ENCODE measurements around the gene DHX34.

DNA sequence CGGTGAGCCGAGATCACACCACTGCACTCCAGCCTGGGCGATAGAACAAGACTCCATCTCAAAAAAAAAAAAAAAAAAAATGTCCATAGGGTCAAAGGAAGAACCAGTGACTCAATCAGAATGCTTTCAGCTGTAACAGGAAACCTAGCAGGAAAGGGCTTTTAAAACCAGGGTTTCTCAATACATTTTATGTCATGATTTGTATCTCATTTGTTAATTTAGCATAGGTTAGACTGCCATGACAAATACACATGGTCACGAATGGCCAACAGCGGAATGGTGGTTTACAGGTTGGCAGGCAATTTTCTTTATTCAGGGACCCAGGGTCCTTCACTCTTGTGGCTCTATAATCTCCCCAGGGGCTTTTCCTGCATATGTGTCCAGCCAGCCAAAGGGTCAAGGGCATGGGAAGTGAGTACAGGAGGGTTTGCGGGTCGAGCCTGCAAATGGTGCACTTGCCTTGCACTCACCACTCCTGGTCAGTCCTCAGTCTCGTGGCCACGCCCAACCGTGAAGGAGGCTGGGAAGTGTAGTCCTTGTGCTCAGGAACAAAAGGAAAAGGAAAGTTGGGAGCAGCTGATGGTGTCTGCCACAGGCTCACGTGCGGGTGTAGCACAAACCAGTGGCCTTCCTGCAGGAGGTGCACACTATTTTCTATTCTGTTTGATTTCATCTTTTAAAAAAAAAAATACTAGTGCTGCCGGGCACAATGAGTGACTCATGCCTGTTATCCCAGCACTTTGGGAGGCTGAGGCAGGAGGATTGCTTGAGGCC, 14.8 kb downstream of the DHX34 start:
- TF ChIP-seq, protein P1, sequence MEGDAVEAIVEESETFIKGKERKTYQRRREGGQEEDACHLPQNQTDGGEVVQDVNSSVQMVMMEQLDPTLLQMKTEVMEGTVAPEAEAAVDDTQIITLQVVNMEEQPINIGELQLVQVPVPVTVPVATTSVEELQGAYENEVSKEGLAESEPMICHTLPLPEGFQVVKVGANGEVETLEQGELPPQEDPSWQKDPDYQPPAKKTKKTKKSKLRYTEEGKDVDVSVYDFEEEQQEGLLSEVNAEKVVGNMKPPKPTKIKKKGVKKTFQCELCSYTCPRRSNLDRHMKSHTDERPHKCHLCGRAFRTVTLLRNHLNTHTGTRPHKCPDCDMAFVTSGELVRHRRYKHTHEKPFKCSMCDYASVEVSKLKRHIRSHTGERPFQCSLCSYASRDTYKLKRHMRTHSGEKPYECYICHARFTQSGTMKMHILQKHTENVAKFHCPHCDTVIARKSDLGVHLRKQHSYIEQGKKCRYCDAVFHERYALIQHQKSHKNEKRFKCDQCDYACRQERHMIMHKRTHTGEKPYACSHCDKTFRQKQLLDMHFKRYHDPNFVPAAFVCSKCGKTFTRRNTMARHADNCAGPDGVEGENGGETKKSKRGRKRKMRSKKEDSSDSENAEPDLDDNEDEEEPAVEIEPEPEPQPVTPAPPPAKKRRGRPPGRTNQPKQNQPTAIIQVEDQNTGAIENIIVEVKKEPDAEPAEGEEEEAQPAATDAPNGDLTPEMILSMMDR (conservative IDR thresholded peaks at IDR 0.05) = no peak
- no peak for TF ChIP-seq EZH2 (IDR thresholded peaks at IDR 0.05; ENCODE audit: low read depth)

Measured in PC-9 (cell line).